Neutrophil (primary cell): ENCODE data around the gene C11orf86.

Experiments
- H3K27ac ChIP-seq: fragments of 200-600 bp; sonication (generic); 2 replicates; pipeline ENCODE4 v1.5.1; 2016; ENCODE audit warnings: mild to moderate bottlenecking, moderate library complexity
- H3K27me3 ChIP-seq: fragments of 200-600 bp; sonication (generic); 2 replicates; pipeline ENCODE4 v1.6.0; 2016; ENCODE audit warnings: mild to moderate bottlenecking
- H3K36me3 ChIP-seq: fragments of 200-600 bp; sonication (generic); 2 replicates; pipeline ENCODE4 v1.5.1; 2017
- H3K4me1 ChIP-seq, 2 experiments: fragments of 200-600 bp in 1 of 2; sonication (generic) in 1 of 2; 1 replicate in 1 of 2; 2 replicates in 1 of 2; pipeline versions ENCODE4 v1.5.1 to v1.6.1; 2013 to 2016; ENCODE audit warnings: low read depth in 1 of 2, low read length in 1 of 2, mild to moderate bottlenecking in 1 of 2, moderate library complexity in 1 of 2; ENCODE audit not compliant: control insufficient read depth in 1 of 2, insufficient read depth in 1 of 2
- H3K4me3 ChIP-seq, 2 experiments: fragments of 200-600 bp in 1 of 2; sonication (generic) in 1 of 2; 1 replicate in 1 of 2; 2 replicates in 1 of 2; pipeline ENCODE4 v1.5.1; 2013 to 2016; ENCODE audit warnings: low read depth in 1 of 2, low read length in 1 of 2, mild to moderate bottlenecking in 1 of 2, moderate library complexity in 1 of 2
- H3K9me3 ChIP-seq: fragments of 200-600 bp; sonication (generic); 2 replicates; pipeline ENCODE4 v1.5.1; 2016
- TF ChIP-seq, protein P1 (sequence below): fragments of 200-600 bp; sonication (generic); IDR thresholded peaks from 2 replicates; pipeline ENCODE4 v1.5.1; 2016; ENCODE audit warnings: antibody characterized with exemption

C11orf86 gene

DNA sequence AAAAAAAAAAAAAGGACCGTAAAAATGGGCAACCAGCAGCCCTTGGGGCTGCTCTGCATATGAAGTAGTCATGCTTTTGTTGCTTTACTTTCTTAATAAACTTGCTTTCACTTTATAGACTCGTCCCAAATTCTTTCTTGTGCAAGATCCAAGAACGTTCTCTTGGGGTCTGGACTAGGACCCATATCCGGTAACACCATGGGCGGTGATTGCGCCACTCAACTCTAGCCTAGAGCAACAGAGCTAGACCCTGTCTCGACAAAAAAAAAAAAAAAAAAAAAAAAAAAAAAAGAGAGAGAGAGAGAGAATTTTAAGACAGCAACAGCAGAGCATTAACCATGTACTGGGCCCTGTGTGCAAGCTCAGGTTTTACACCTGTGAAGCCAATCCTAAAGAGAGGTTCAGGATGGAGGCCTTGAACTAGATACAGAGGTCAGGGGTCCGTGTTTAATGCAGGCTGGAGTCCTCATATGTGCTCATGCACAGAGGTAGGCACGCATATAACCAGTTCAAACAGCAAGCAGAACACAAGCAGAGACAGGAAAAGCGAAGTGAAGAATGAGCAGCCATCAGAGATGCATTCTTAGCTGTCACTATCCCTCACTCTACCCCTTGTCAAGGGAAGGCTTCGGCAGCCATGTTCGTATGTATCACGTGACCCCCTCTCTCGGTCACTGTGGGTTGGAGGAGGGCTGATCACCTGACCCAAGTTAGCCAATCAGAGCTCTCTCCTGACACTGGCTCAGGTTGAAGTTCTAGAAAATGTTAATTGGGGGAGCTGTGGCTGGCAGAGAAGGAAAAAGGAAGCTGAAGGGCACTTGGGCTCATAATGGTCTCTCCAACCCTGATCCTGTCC, 31.2 kb downstream of the C11orf86 start:
- Histone ChIP-seq H3K4me3 (no peak overlapping the region), H3K27me3 (no peaks in the 10 kb centered on the region), H3K9me3 (no peaks in the 10 kb centered on the region), H3K27ac (no peak overlapping the region), H3K36me3 (no peaks in the 10 kb centered on the region), H3K4me1 (no peaks in the 10 kb centered on the region)
- TF ChIP-seq, protein P1, sequence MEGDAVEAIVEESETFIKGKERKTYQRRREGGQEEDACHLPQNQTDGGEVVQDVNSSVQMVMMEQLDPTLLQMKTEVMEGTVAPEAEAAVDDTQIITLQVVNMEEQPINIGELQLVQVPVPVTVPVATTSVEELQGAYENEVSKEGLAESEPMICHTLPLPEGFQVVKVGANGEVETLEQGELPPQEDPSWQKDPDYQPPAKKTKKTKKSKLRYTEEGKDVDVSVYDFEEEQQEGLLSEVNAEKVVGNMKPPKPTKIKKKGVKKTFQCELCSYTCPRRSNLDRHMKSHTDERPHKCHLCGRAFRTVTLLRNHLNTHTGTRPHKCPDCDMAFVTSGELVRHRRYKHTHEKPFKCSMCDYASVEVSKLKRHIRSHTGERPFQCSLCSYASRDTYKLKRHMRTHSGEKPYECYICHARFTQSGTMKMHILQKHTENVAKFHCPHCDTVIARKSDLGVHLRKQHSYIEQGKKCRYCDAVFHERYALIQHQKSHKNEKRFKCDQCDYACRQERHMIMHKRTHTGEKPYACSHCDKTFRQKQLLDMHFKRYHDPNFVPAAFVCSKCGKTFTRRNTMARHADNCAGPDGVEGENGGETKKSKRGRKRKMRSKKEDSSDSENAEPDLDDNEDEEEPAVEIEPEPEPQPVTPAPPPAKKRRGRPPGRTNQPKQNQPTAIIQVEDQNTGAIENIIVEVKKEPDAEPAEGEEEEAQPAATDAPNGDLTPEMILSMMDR: no peak

DNA sequence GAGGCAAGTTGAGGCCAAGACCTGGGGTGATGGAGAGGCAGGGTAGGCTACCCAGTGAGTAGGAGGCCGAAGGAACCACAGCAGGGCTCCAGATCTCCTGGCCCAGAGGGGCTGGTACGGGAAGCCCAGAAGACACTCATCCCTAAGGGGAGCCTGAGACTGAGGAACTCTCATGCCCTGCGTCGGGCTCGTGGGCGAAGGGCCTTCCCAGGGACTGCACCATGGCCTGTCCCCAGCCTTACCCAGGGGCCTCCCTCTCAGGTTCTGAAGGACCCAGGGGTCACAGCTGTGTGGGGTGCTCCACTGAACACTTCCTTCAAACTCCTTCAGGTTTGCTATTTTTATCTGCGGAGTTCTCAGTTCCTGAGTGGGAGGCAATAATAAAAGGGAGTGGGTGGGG, 32.0 kb downstream of the C11orf86 start:
- Histone ChIP-seq H3K4me1 (no peaks in the 10 kb centered on the region), H3K36me3 (no peaks in the 10 kb centered on the region), H3K27me3 (no peaks in the 10 kb centered on the region), H3K4me3 (no peak overlapping the region), H3K27ac (no peak overlapping the region), H3K9me3 (no peaks in the 10 kb centered on the region)
- TF ChIP-seq, protein P1: no peak

DNA sequence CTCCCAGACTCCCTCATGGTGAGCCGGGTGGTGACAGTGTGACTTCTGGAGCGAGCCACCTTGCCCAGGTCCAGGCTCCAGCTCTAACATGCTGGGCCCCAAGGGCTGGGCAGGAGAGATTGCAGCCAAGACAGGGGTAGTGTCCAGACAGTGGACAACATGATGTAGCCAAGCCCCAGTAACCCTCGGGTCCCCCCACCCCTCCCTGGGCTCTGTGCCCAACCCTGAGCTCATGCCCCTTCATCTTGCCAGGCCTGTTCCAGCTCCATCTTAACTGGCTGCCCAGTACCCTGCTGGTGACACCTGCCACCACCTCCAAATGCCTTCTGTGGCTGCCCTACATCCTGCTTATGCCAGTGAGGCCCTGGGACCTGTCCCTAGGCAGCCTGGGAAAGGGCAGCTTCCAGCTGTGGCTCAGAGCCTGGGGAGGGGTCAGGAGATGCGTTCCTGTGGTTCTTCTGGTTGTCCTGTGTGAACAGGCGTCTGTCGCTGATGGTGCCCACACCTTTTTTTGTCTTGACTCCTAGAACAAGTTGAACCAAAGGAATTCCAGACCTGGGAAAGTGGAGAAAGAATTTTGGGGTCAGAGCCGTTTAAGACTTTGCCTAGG, 35.3 kb downstream of the C11orf86 start:
- TF ChIP-seq, protein P1: no peak
- peaks cover 11% of the 10 kb centered on the region for H3K27me3 ChIP-seq
- H3K27ac ChIP-seq: no peak overlapping the region
- H3K9me3 ChIP-seq: no peaks in the 10 kb centered on the region
- H3K4me1 ChIP-seq: no peaks in the 10 kb centered on the region
- H3K36me3 ChIP-seq: no peaks in the 10 kb centered on the region
- no peak overlapping the region for H3K4me3 ChIP-seq

DNA sequence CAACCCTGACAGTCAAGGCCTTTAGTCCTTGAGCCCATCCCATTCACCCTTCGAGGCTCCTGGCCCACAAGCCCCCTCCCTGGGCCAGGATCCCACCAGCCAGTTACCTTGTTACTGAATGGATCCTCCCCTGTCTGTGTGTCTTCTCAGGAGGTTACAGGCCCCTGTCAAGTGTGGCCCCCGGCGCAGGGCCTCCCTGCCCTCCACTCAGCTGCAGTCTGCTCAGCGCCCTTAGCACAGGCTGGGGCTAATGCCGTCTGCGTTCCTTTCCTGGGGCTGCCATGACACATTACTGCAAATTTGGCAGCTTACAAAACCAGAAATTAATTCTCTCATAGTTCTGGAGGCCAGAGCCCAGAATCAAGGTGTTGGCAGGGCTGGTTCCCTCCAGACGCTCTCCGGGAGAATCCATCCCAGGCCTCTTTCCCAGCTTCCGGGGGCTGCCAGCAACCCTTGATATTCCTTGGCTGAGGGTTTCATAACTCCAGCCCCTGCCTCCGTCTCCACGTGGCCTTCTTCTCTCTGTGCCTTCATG, 38.5 kb downstream of the C11orf86 start:
- TF ChIP-seq, protein P1: no peak
- H3K36me3 ChIP-seq: no peaks in the 10 kb centered on the region
- H3K9me3 ChIP-seq: no peaks in the 10 kb centered on the region
- H3K4me3 ChIP-seq: no peak overlapping the region
- H3K4me1 ChIP-seq: no peaks in the 10 kb centered on the region
- H3K27ac ChIP-seq: no peak overlapping the region
- peaks cover 29% of the 10 kb centered on the region for H3K27me3 ChIP-seq

DNA sequence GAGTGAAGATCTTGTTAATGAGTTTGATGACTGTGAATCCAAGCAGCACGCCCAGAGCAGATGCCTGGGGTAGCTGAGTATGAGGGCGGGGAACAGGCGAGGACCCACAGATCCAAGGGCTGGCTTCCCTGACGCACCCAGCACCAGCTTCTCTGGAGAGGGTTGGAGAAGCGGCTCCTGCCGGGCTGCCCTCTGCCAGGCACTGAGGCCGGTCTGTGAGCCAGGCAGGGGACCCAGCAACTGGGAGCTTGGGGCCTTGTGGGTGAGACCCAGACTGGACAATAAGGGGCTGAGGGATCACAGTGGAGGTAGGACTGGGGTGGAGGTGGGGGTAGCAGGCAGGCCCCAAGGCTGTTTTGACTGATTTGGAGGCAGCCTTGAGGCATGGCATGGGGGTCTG, 39.2 kb downstream of the C11orf86 start:
- Histone ChIP-seq H3K27ac (no peak overlapping the region), H3K27me3 (peaks cover 29% of the 10 kb centered on the region)

More for the DNA sequence above, 39.2 kb downstream of the C11orf86 start:
- no peaks in the 10 kb centered on the region for H3K4me1 ChIP-seq
- no peaks in the 10 kb centered on the region for H3K9me3 ChIP-seq
- no peak overlapping the region for H3K4me3 ChIP-seq
- TF ChIP-seq, protein P1: no peak
- H3K36me3 ChIP-seq: no peaks in the 10 kb centered on the region
